ENCODE measurements around the gene AGTRAP. TPM values are rescaled to one million over a fixed set of nuclear protein-coding genes. Genes with fewer than 3 reads are reported as not detected.

The AGTRAP gene
- total and polyA plus RNA-seq, 9 of the 15 experiments (the other 6 are each of a cell fraction or from before 2014, with no cell fraction given), result 26.8 to 105 (median 57.5) TPM

- TF ChIP-seq BCLAF1 (IDR thresholded peaks at IDR 0.05; ENCODE audit: borderline replicate concordance in 1 of 2, control insufficient read depth in 1 of 2, low read depth in 2 of 2, low read length in 1 of 2), result no peak
- no peak; the same call in 1 of the 2 replicates for TF ChIP-seq CC2D1A (IDR thresholded peaks at IDR 0.05)
- peak; percentile 66 for TF ChIP-seq MTA2 (IDR thresholded peaks at IDR 0.05; ENCODE audit: low read depth)
- TF ChIP-seq EP300 (IDR thresholded peaks at IDR 0.05; ENCODE audit: low read length), result peak; percentile 67
- peak; percentile 94 for TF ChIP-seq TRIM28 (IDR thresholded peaks at IDR 0.05)
- TF ChIP-seq POLR2H (tag; IDR thresholded peaks at IDR 0.05; ENCODE audit: low read depth), result no peak
- no peak for TF ChIP-seq NFIX (CRISPR knock-in tag; IDR thresholded peaks at IDR 0.05; ENCODE audit: low read depth)
- TF ChIP-seq MTA3 (IDR thresholded peaks at IDR 0.05; ENCODE audit: borderline replicate concordance), result no peak
- TF ChIP-seq, protein P1, sequence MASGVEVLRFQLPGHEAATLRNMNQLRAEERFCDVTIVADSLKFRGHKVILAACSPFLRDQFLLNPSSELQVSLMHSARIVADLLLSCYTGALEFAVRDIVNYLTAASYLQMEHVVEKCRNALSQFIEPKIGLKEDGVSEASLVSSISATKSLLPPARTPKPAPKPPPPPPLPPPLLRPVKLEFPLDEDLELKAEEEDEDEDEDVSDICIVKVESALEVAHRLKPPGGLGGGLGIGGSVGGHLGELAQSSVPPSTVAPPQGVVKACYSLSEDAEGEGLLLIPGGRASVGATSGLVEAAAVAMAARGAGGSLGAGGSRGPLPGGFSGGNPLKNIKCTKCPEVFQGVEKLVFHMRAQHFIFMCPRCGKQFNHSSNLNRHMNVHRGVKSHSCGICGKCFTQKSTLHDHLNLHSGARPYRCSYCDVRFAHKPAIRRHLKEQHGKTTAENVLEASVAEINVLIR (CRISPR knock-in tag; IDR thresholded peaks at IDR 0.05), result no peak
- peak; percentile 51; the same call in 1 of the 2 replicates for TF ChIP-seq STAT5A (IDR thresholded peaks at IDR 0.05; ENCODE audit: borderline replicate concordance, low read length)
- TF ChIP-seq, protein P2, sequence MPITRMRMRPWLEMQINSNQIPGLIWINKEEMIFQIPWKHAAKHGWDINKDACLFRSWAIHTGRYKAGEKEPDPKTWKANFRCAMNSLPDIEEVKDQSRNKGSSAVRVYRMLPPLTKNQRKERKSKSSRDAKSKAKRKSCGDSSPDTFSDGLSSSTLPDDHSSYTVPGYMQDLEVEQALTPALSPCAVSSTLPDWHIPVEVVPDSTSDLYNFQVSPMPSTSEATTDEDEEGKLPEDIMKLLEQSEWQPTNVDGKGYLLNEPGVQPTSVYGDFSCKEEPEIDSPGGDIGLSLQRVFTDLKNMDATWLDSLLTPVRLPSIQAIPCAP (CRISPR knock-in tag; IDR thresholded peaks at IDR 0.05; ENCODE audit: borderline replicate concordance), result no peak
- TF ChIP-seq ELF2 (CRISPR knock-in tag; IDR thresholded peaks at IDR 0.05), result no peak
- TF ChIP-seq RUNX1 (IDR thresholded peaks at IDR 0.05; ENCODE audit: low read depth), result no peak
- TF ChIP-seq FUS (optimal IDR thresholded peaks at IDR 0.05; ENCODE audit: low read depth, low read length), result no peak
- no peak for TF ChIP-seq HBP1 (CRISPR knock-in tag; IDR thresholded peaks at IDR 0.05)
- no peak for TF ChIP-seq RNF219 (CRISPR knock-in tag; IDR thresholded peaks at IDR 0.05)
- TF ChIP-seq TCF7 (IDR thresholded peaks at IDR 0.05; ENCODE audit: borderline replicate concordance), result no peak
- no peak for TF ChIP-seq HNRNPH1 (optimal IDR thresholded peaks at IDR 0.05; ENCODE audit: low read depth, low read length)
Measured at GRCh38 chr1:11697188-11697892, 38.6 kb upstream of the AGTRAP start (continued).
